ENCODE results near the gene LAYN.

GRCh38 chr11:111532365-111532709 lies 8.2 kb upstream of the LAYN start:
- TF ChIP-seq CTCF (IDR thresholded peaks at IDR 0.05) = no peak
- TF ChIP-seq POLR2A (IDR thresholded peaks at IDR 0.05) = no peak
